HUDEP-2 (cell line): ENCODE results near the gene RACGAP1.
A peak's percentile ranks its signal among the peaks of the same experiment; 100 is the strongest.
"Not testable (repeated sequence)": the region's sequence is repeated elsewhere in the genome, so short reads cannot be mapped to it uniquely, and the experiment has no call there.

Experiments
- DNase-seq, 76 experiments: peaks; one replicate each; lab custom pipeline; 2025; ENCODE audit not compliant: unreplicated experiment in 76 of 76; lab: John Stamatoyannopoulos, UW

Gene RACGAP1

GRCh38 chr12:50032854-50033581, 7.7 kb upstream of the RACGAP1 start:
- no peak for DNase-seq

GRCh38 chr12:50032515-50032853, 7.2 kb upstream of the RACGAP1 start:
- DNase-seq = no peak

GRCh38 chr12:50030449-50030848, 5.2 kb upstream of the RACGAP1 start:
- not testable (repeated sequence) for DNase-seq

GRCh38 chr12:50026691-50027090, 1.4 kb upstream of the RACGAP1 start:
- no peak for DNase-seq

- DNase-seq = peak in 7 of 76 experiments; percentile 1 to 57 (median 11)
Observed at GRCh38 chr12:50024805-50025186, 498 bp downstream of the RACGAP1 start.

- no peak for DNase-seq
Observed at GRCh38 chr12:50024227-50024626, 1.1 kb downstream of the RACGAP1 start.

GRCh38 chr12:50022903-50023302, 2.4 kb downstream of the RACGAP1 start:
- DNase-seq = no peak

GRCh38 chr12:50021031-50021430, 4.3 kb downstream of the RACGAP1 start:
- DNase-seq = no peak

- DNase-seq = no peak
Observed at GRCh38 chr12:50019524-50019923, 5.8 kb downstream of the RACGAP1 start.

GRCh38 chr12:50018968-50019367, 6.3 kb downstream of the RACGAP1 start:
- peak in 11 of 76 experiments; percentile 2 to 28 (median 14) for DNase-seq

GRCh38 chr12:50018154-50018553, 7.1 kb downstream of the RACGAP1 start:
- no peak for DNase-seq

GRCh38 chr12:50017641-50018040, 7.7 kb downstream of the RACGAP1 start:
- no peak for DNase-seq

GRCh38 chr12:50016501-50017475, 8.5 kb downstream of the RACGAP1 start:
- no peak for DNase-seq

- DNase-seq = no peak
Observed at GRCh38 chr12:50014342-50014741, 11.0 kb downstream of the RACGAP1 start.

- DNase-seq = no peak
Observed at GRCh38 chr12:50013361-50014147, 11.7 kb downstream of the RACGAP1 start.

GRCh38 chr12:50006754-50007442, 18.4 kb downstream of the RACGAP1 start:
- DNase-seq = no peak

- no peak for DNase-seq
Observed at GRCh38 chr12:50006280-50006679, 19.0 kb downstream of the RACGAP1 start.

GRCh38 chr12:50005175-50005574, 20.1 kb downstream of the RACGAP1 start:
- no peak for DNase-seq

GRCh38 chr12:50004696-50005095, 20.6 kb downstream of the RACGAP1 start:
- DNase-seq = no peak

- no peak for DNase-seq
Observed at GRCh38 chr12:50003595-50003994, 21.7 kb downstream of the RACGAP1 start.
